NCI-H82 (cell line): Measurements from ENCODE around the gene NLK.
"Not testable (repeated sequence)": the region's sequence is repeated elsewhere in the genome, so short reads cannot be mapped to it uniquely, and the experiment has no call there.

Experiments used
- DNase-seq: peaks from one replicate; lab custom pipeline; 2025; lab: John Stamatoyannopoulos, UW

NLK gene

GRCh38 chr17:28194382-28194781 lies 151.9 kb downstream of the NLK start:
- no peak for DNase-seq

GRCh38 chr17:28196636-28197035 lies 154.2 kb downstream of the NLK start:
- no peak for DNase-seq

- DNase-seq: no peak
Observed at GRCh38 chr17:28199115-28199514, 156.6 kb downstream of the NLK start.

- no peak for DNase-seq
Observed at GRCh38 chr17:28199728-28200127, 157.3 kb downstream of the NLK start.

GRCh38 chr17:28201315-28201714 lies 158.8 kb downstream of the NLK start:
- DNase-seq: no peak

GRCh38 chr17:28204244-28204643 lies 161.8 kb downstream of the NLK start:
- no peak for DNase-seq

- DNase-seq: no peak
Observed at GRCh38 chr17:28204751-28205150, 162.3 kb downstream of the NLK start.

GRCh38 chr17:28206292-28206691 lies 163.8 kb downstream of the NLK start:
- no peak for DNase-seq

GRCh38 chr17:28211811-28212210 lies 169.3 kb downstream of the NLK start:
- DNase-seq: no peak

- DNase-seq: not testable (repeated sequence)
Observed at GRCh38 chr17:28213578-28213977, 171.1 kb downstream of the NLK start.

- no peak for DNase-seq
Observed at GRCh38 chr17:28216052-28216451, 173.6 kb downstream of the NLK start.

- peak; percentile 30 for DNase-seq
Observed at GRCh38 chr17:28216528-28216927, 174.1 kb downstream of the NLK start.

GRCh38 chr17:28219771-28220170 lies 177.3 kb downstream of the NLK start:
- DNase-seq: no peak

- no peak for DNase-seq
Observed at GRCh38 chr17:28221751-28222414, 179.4 kb downstream of the NLK start.

GRCh38 chr17:28225271-28225670 lies 182.8 kb downstream of the NLK start:
- DNase-seq: peak; percentile 87

GRCh38 chr17:28225867-28226266 lies 183.4 kb downstream of the NLK start:
- no peak for DNase-seq

- DNase-seq: no peak
Observed at GRCh38 chr17:28226563-28227315, 184.3 kb downstream of the NLK start.

GRCh38 chr17:28227316-28228108 lies 185.0 kb downstream of the NLK start:
- DNase-seq: no peak

GRCh38 chr17:28228109-28228840 lies 185.8 kb downstream of the NLK start:
- no peak for DNase-seq

GRCh38 chr17:28228986-28229729 lies 186.7 kb downstream of the NLK start:
- DNase-seq: no peak

GRCh38 chr17:28230011-28230410 lies 187.5 kb downstream of the NLK start:
- no peak for DNase-seq
